ENCODE measurements around the gene SFRP2. TPM values are rescaled to one million over a fixed set of nuclear protein-coding genes. Genes with fewer than 3 reads are reported as not detected.

Gene SFRP2
- total RNA-seq, 1 donor from 2014 or later = 39.5 TPM

DNA sequence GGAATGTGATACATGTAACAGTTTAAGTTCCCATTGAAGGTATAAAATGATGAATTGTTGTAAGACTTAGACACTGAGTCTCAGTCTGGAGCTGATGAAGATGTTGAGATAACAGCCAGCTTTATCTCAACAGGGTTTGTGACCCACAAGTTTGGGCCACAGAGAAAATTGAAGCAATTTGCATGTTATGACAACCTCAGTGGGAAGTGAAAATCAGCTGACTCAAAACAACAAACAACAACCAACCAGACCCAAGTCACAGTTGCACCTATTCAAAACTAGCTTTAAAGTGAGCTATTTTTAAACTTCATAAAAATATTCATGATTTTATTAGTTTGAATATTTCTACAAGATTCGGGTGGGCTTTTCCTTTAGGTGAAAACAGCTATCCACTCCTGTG is 8.0 kb downstream of the SFRP2 start:
- DNase-seq (no peak), ATAC-seq (no peak)
- Histone ChIP-seq H3K36me3 (no peaks in the 10 kb centered on the region), H3K27ac (no peak overlapping the region), H3K27me3 (ENCODE audit: low read depth) (peaks cover 16% of the 10 kb centered on the region), H3K4me1 (no peaks in the 10 kb centered on the region), H3K9me3 (no peaks in the 10 kb centered on the region), H3K4me3 (no peak overlapping the region)
- intact Hi-C loops (cut with DNase I) = no loop called here
- TF ChIP-seq CTCF (IDR thresholded peaks at IDR 0.05) = no peak

- Histone ChIP-seq H3K4me3 (no peak overlapping the region), H3K9me3 (no peaks in the 10 kb centered on the region), H3K27ac (no peak overlapping the region), H3K27me3 (ENCODE audit: low read depth) (peaks cover 12% of the 10 kb centered on the region), H3K4me1 (no peaks in the 10 kb centered on the region), H3K36me3 (no peaks in the 10 kb centered on the region)
- TF ChIP-seq CTCF (IDR thresholded peaks at IDR 0.05) = no peak
- DNase-seq = no peak
- intact Hi-C loops (cut with DNase I) = no loop called here
- ATAC-seq = no peak
Measured at GRCh38 chr4:153780221-153780620, 8.7 kb downstream of the SFRP2 start.

- intact Hi-C loops (cut with DNase I) = no loop called here
Measured at GRCh38 chr4:153778383-153778782, 10.5 kb downstream of the SFRP2 start.

DNA sequence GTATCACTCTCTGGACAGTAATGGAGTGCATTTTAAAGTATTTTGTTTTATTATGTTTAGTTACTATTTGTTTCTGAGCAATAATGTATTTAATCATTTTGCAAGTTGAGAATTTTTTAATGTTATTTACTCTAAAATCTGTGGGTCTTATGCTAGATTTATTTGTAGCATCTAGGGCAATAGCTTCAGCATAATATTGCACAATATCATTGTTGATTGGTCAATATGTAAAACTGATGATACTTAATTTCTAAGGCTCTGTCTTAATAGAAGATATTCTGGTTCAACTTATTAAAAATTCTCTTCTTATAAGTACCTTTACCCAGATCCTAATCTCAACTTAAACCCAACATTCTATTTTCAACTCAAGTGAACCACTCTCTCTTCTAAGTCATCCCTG is 11.5 kb downstream of the SFRP2 start:
- intact Hi-C loops (cut with DNase I) = no loop called here
- DNase-seq (no peak), ATAC-seq (no peak)
- H3K9me3 ChIP-seq = no peaks in the 10 kb centered on the region
- TF ChIP-seq CTCF (IDR thresholded peaks at IDR 0.05) = no peak
- H3K4me3 ChIP-seq = no peak overlapping the region
- no peaks in the 10 kb centered on the region for H3K36me3 ChIP-seq
- peaks cover 4% of the 10 kb centered on the region for H3K27me3 ChIP-seq (ENCODE audit: low read depth)
- H3K4me1 ChIP-seq = no peaks in the 10 kb centered on the region
- no peak overlapping the region for H3K27ac ChIP-seq

More at GRCh38 chr4:153778383-153778782, 10.5 kb downstream of the SFRP2 start:
- DNase-seq (no peak), ATAC-seq (no peak)
- Histone ChIP-seq H3K27ac (no peak overlapping the region), H3K36me3 (no peaks in the 10 kb centered on the region), H3K4me1 (no peaks in the 10 kb centered on the region), H3K27me3 (ENCODE audit: low read depth) (peaks cover 5% of the 10 kb centered on the region), H3K4me3 (no peak overlapping the region), H3K9me3 (no peaks in the 10 kb centered on the region)
- no peak for TF ChIP-seq CTCF (IDR thresholded peaks at IDR 0.05)

DNA sequence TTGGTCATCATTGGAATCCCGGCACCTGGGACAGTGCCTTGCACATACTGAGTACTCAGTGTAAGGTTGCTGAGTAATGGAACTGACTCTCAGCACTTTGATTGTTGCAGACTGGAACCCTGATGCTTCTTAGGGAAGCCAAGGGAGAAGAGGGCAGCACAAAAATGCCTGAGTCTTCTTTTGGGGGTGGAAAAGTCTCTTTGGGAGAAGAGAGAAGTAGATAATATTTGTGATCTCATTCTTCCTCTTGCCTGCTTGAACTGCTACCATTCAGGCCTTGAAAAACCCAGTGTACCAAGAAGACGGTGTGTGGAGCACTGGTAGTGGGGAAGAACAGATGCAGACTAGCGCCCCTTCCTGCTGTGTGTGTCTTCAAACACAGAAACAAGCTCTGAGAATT is 12.3 kb downstream of the SFRP2 start:
- peaks cover 4% of the 10 kb centered on the region for H3K27me3 ChIP-seq (ENCODE audit: low read depth)
- no peak for ATAC-seq
- TF ChIP-seq CTCF (IDR thresholded peaks at IDR 0.05) = no peak
- no peaks in the 10 kb centered on the region for H3K4me1 ChIP-seq
- DNase-seq = no peak
- H3K4me3 ChIP-seq = no peak overlapping the region
- no peaks in the 10 kb centered on the region for H3K9me3 ChIP-seq
- H3K27ac ChIP-seq = no peak overlapping the region
- intact Hi-C loops (cut with DNase I) = no loop called here
- no peaks in the 10 kb centered on the region for H3K36me3 ChIP-seq

GRCh38 chr4:153773236-153773690 is 15.6 kb downstream of the SFRP2 start:
- no peaks in the 10 kb centered on the region for H3K36me3 ChIP-seq
- no peaks in the 10 kb centered on the region for H3K27me3 ChIP-seq (ENCODE audit: low read depth)
- H3K4me1 ChIP-seq = no peaks in the 10 kb centered on the region
- DNase-seq (no peak), ATAC-seq (no peak)
- no peak overlapping the region for H3K27ac ChIP-seq
- intact Hi-C loops (cut with DNase I) = no loop called here
- no peak overlapping the region for H3K4me3 ChIP-seq
- no peaks in the 10 kb centered on the region for H3K9me3 ChIP-seq
- no peak for TF ChIP-seq CTCF (IDR thresholded peaks at IDR 0.05)

All from lower lobe of right lung (tissue), 2 donors.